Endodermal cell (in vitro differentiated cells): ENCODE measurements around the gene COL21A1. TPM values are rescaled to one million over a fixed set of nuclear protein-coding genes. Genes with fewer than 3 reads are reported as not detected.

Experiments used
- DNase-seq: peaks from one replicate; pipeline ENCODE4 v3.0.0-alpha.2; 2017
- H3K27ac ChIP-seq: 2 replicates; pipeline ENCODE4 v1.5.1; 2013; ENCODE audit warnings: mild to moderate bottlenecking, low read depth, low read length, moderate library complexity
- H3K27me3 ChIP-seq: 2 replicates; pipeline ENCODE4 v1.6.1; 2013; ENCODE audit warnings: mild to moderate bottlenecking, low read length, moderate library complexity; ENCODE audit not compliant: insufficient read depth, control insufficient read depth, poor library complexity, severe bottlenecking
- H3K36me3 ChIP-seq: 2 replicates; pipeline ENCODE4 v1.7.0; 2013; ENCODE audit warnings: mild to moderate bottlenecking, low read length, moderate library complexity; ENCODE audit not compliant: control insufficient read depth, insufficient read depth
- H3K4me1 ChIP-seq: one replicate; pipeline ENCODE4 v1.7.0; 2013; ENCODE audit warnings: low read length; ENCODE audit not compliant: control insufficient read depth, insufficient read depth
- H3K4me3 ChIP-seq: 2 replicates; pipeline ENCODE4 v1.5.1; 2013; ENCODE audit warnings: mild to moderate bottlenecking, low read length, moderate library complexity
- H3K9ac ChIP-seq: 2 replicates; pipeline ENCODE4 v1.6.1; 2013; ENCODE audit warnings: mild to moderate bottlenecking, low read length, moderate library complexity; ENCODE audit not compliant: poor library complexity, severe bottlenecking; ENCODE audit errors: extremely low read depth
- H3K9me3 ChIP-seq: 2 replicates; pipeline ENCODE4 v1.6.1; 2013; ENCODE audit warnings: mild to moderate bottlenecking, low read length, moderate library complexity; ENCODE audit not compliant: control insufficient read depth
- H3K27ac Mint-ChIP-seq: 2 replicates; pipeline ENCODE4 v1.8.0; 2020; ENCODE audit warnings: mixed read lengths
- H3K27me3 Mint-ChIP-seq: 2 replicates; pipeline ENCODE4 v1.8.0; 2021; ENCODE audit warnings: mild to moderate bottlenecking, mixed read lengths; ENCODE audit not compliant: insufficient read depth
- H3K36me3 Mint-ChIP-seq: 2 replicates; pipeline ENCODE4 v1.8.0; 2020; ENCODE audit warnings: low read depth, mixed read lengths
- H3K4me1 Mint-ChIP-seq: 2 replicates; pipeline ENCODE4 v1.8.0; 2020; ENCODE audit warnings: mixed read lengths
- H3K4me3 Mint-ChIP-seq: 2 replicates; pipeline ENCODE4 v1.8.0; 2020; ENCODE audit warnings: mild to moderate bottlenecking, moderate library complexity, mixed read lengths
- H3K9me3 Mint-ChIP-seq: 2 replicates; pipeline ENCODE4 v1.8.0; 2020; ENCODE audit warnings: mild to moderate bottlenecking, mixed read lengths
- WGBS, 2 experiments: methylation state at CpG; one replicate each; pipeline versions ENCODE4 v1.1.5 to v1.1.7; 2013; ENCODE audit warnings: missing lambda C conversion rate in 2 of 2, mixed read lengths in 1 of 2; ENCODE audit not compliant: insufficient coverage in 1 of 2, insufficient read length in 1 of 2; 5-methylcytosine and 5-hydroxymethylcytosine counted together
- total RNA-seq, 2 donors: library from RNA; stranded (reverse); fragmentation: NEBNext Ultra II Directional in 1 of 2; extraction: Animal tissue kit (Norgen Biotek cat#: 25700) in 1 of 2; gene quantifications; 2 replicates in 1 of 2; 3 replicates in 1 of 2; pipeline ENCODE4 v1.2.1, GENCODE V29; 2021
- TF ChIP-seq, protein P1 (sequence below): fragments of 200-600 bp; sonication (generic); conservative IDR thresholded peaks from 2 replicates; pipeline ENCODE4 v1.5.0; 2021; ENCODE audit warnings: antibody characterized with exemption, mild to moderate bottlenecking

Gene COL21A1
- total RNA-seq, 2 donors from 2014 or later, result 0.71 to 1.9 TPM

GRCh38 chr6:56091159-56091869 lies 156.1 kb downstream of the COL21A1 start:
- Histone ChIP-seq H3K4me3 (no peak overlapping the region), H3K36me3 (no peaks in the 10 kb centered on the region), H3K9me3 (peaks cover 8% of the 10 kb centered on the region), H3K27ac (no peak overlapping the region), H3K27me3 (no peaks in the 10 kb centered on the region), H3K4me1 (no peaks in the 10 kb centered on the region), H3K9ac (no peak overlapping the region)
- peaks cover 3% of the 10 kb centered on the region for H3K9me3 Mint-ChIP-seq
- H3K4me1 Mint-ChIP-seq, result no peaks in the 10 kb centered on the region
- WGBS, 2 experiments, result 90 to 91% methylated on average over 2 to 3 of the region's 3 CpGs
- H3K36me3 Mint-ChIP-seq, result peaks cover 2% of the 10 kb centered on the region
- H3K27me3 Mint-ChIP-seq, result no peaks in the 10 kb centered on the region
- H3K27ac Mint-ChIP-seq, result no peak overlapping the region
- DNase-seq, result no peak
- H3K4me3 Mint-ChIP-seq, result no peak overlapping the region
- TF ChIP-seq, protein P1, sequence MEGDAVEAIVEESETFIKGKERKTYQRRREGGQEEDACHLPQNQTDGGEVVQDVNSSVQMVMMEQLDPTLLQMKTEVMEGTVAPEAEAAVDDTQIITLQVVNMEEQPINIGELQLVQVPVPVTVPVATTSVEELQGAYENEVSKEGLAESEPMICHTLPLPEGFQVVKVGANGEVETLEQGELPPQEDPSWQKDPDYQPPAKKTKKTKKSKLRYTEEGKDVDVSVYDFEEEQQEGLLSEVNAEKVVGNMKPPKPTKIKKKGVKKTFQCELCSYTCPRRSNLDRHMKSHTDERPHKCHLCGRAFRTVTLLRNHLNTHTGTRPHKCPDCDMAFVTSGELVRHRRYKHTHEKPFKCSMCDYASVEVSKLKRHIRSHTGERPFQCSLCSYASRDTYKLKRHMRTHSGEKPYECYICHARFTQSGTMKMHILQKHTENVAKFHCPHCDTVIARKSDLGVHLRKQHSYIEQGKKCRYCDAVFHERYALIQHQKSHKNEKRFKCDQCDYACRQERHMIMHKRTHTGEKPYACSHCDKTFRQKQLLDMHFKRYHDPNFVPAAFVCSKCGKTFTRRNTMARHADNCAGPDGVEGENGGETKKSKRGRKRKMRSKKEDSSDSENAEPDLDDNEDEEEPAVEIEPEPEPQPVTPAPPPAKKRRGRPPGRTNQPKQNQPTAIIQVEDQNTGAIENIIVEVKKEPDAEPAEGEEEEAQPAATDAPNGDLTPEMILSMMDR, result no peak

- no peak overlapping the region for H3K4me3 Mint-ChIP-seq
- WGBS, 2 experiments, result 89 to 100% methylated on average over 1 to 4 of the region's 4 CpGs
Observed at GRCh38 chr6:56088641-56089040, 158.7 kb downstream of the COL21A1 start.

GRCh38 chr6:56087421-56087820 lies 160.0 kb downstream of the COL21A1 start:
- no peaks in the 10 kb centered on the region for H3K36me3 Mint-ChIP-seq
- no peak overlapping the region for H3K4me3 ChIP-seq
- no peaks in the 10 kb centered on the region for H3K27me3 ChIP-seq
- H3K27ac ChIP-seq, result no peak overlapping the region
- H3K9me3 ChIP-seq, result no peaks in the 10 kb centered on the region
- no peak overlapping the region for H3K27ac Mint-ChIP-seq
- no peak overlapping the region for H3K4me3 Mint-ChIP-seq
- H3K9me3 Mint-ChIP-seq, result no peaks in the 10 kb centered on the region
- no peaks in the 10 kb centered on the region for H3K36me3 ChIP-seq
- no peak for DNase-seq
- H3K4me1 ChIP-seq, result no peaks in the 10 kb centered on the region
- H3K4me1 Mint-ChIP-seq, result no peaks in the 10 kb centered on the region
- TF ChIP-seq, protein P1, result no peak
- H3K27me3 Mint-ChIP-seq, result no peaks in the 10 kb centered on the region
- H3K9ac ChIP-seq, result no peak overlapping the region

More at GRCh38 chr6:56088641-56089040, 158.7 kb downstream of the COL21A1 start:
- Histone ChIP-seq H3K4me1 (no peaks in the 10 kb centered on the region), H3K4me3 (no peak overlapping the region), H3K36me3 (no peaks in the 10 kb centered on the region), H3K27ac (no peak overlapping the region), H3K9ac (no peak overlapping the region), H3K9me3 (peaks cover 8% of the 10 kb centered on the region), H3K27me3 (no peaks in the 10 kb centered on the region)
- Mint-ChIP-seq H3K9me3 (peaks cover 3% of the 10 kb centered on the region), H3K4me1 (no peaks in the 10 kb centered on the region), H3K27ac (no peak overlapping the region), H3K27me3 (no peaks in the 10 kb centered on the region), H3K36me3 (peaks cover 2% of the 10 kb centered on the region)
- DNase-seq, result no peak
- TF ChIP-seq, protein P1, result no peak
